ENCODE results near the gene CALM3. TPM values are rescaled to one million over a fixed set of nuclear protein-coding genes. Genes with fewer than 3 reads are reported as not detected.
"Not testable (repeated sequence)": the region's sequence is repeated elsewhere in the genome, so short reads cannot be mapped to it uniquely, and the experiment has no call there.

Gene CALM3
- total RNA-seq: 10 to 100 TPM; 54.6 to 72.8 (median 63.1) TPM

GRCh38 chr19:46601318-46602224 lies at the start of gene CALM3:
CALM3 (plus strand) TSS chr19:46601330; CDS start chr19:46601435, 105 bp downstream.
- TF ChIP-seq CTCF (IDR thresholded peaks at IDR 0.05) (no peak), POLR2A (IDR thresholded peaks at IDR 0.05) (no peak)
- DNase-seq (ENCODE audit: low spot score in 2 of 2): peak in 1 of 2 donors; percentile 88
- 0 to 2% methylated on average over 35 to 48 of the region's 51 CpGs for WGBS, 2 donors
- intact Hi-C loops (cut with DNase I; ENCODE audit: low total_unique reads): no loop called here
- peak within 1 kb of the TSS; percentile 97 for H3K4me3 ChIP-seq (ENCODE audit: low read depth, poor library complexity, severe bottlenecking)

- intact Hi-C loops (cut with DNase I; ENCODE audit: low total_unique reads): no loop called here
- 92 to 97% methylated on average over 1 of the region's 1 CpG for WGBS, 2 donors
- no peak overlapping the region for H3K4me3 ChIP-seq (ENCODE audit: low read depth, poor library complexity, severe bottlenecking)
- TF ChIP-seq POLR2A (IDR thresholded peaks at IDR 0.05): no peak
- TF ChIP-seq CTCF (IDR thresholded peaks at IDR 0.05): no peak
- DNase-seq (ENCODE audit: low spot score in 2 of 2): no peak
Observed at GRCh38 chr19:46552891-46553290, 48.2 kb upstream of the CALM3 start.

GRCh38 chr19:46554161-46554560 lies 47.0 kb upstream of the CALM3 start:
- DNase-seq (ENCODE audit: low spot score in 2 of 2): no peak
- intact Hi-C loops (cut with DNase I; ENCODE audit: low total_unique reads): no loop called here
- no peak overlapping the region for H3K4me3 ChIP-seq (ENCODE audit: low read depth, poor library complexity, severe bottlenecking)
- no peak for TF ChIP-seq CTCF (IDR thresholded peaks at IDR 0.05)
- TF ChIP-seq POLR2A (IDR thresholded peaks at IDR 0.05): no peak
- 95 to 97% methylated on average over 1 of the region's 1 CpG for WGBS, 2 donors

- no peak for DNase-seq (ENCODE audit: low spot score in 2 of 2)
- intact Hi-C loops (cut with DNase I; ENCODE audit: low total_unique reads): no loop called here
- TF ChIP-seq CTCF (IDR thresholded peaks at IDR 0.05) (no peak), POLR2A (IDR thresholded peaks at IDR 0.05) (no peak)
- no peak overlapping the region for H3K4me3 ChIP-seq (ENCODE audit: low read depth, poor library complexity, severe bottlenecking)
- 43 to 45% methylated on average over 2 of the region's 2 CpGs for WGBS, 2 donors
Observed at GRCh38 chr19:46555628-46556280, 45.4 kb upstream of the CALM3 start.

- intact Hi-C loops (cut with DNase I; ENCODE audit: low total_unique reads); H3K4me3 ChIP-seq (ENCODE audit: low read depth, poor library complexity, severe bottlenecking); DNase-seq (ENCODE audit: low spot score in 2 of 2): not testable (repeated sequence)
- 82 to 84% methylated on average over 5 of the region's 5 CpGs for WGBS, 2 donors
Observed at GRCh38 chr19:46556471-46556870, 44.7 kb upstream of the CALM3 start.

- H3K4me3 ChIP-seq (ENCODE audit: low read depth, poor library complexity, severe bottlenecking): no peak overlapping the region
- no peak for DNase-seq (ENCODE audit: low spot score in 2 of 2)
- TF ChIP-seq POLR2A (IDR thresholded peaks at IDR 0.05) (no peak), CTCF (IDR thresholded peaks at IDR 0.05) (no peak)
- 93 to 100% methylated on average over 9 of the region's 9 CpGs for WGBS, 2 donors
- intact Hi-C loops (cut with DNase I; ENCODE audit: low total_unique reads): no loop called here
Observed at GRCh38 chr19:46559203-46559602, 41.9 kb upstream of the CALM3 start.

GRCh38 chr19:46559675-46560074 lies 41.5 kb upstream of the CALM3 start:
- intact Hi-C loops (cut with DNase I; ENCODE audit: low total_unique reads); DNase-seq (ENCODE audit: low spot score in 2 of 2); H3K4me3 ChIP-seq (ENCODE audit: low read depth, poor library complexity, severe bottlenecking): not testable (repeated sequence)
- WGBS, 2 donors: 91 to 96% methylated on average over 8 of the region's 8 CpGs
